A673 (cell line): ENCODE data around the gene METRNL.

Experiments used
- EZH2 ChIP-seq: fragments of 200-600 bp; sonication (generic); IDR thresholded peaks from 2 replicates; pipeline ENCODE4 v1.6.1; 2017; ENCODE audit warnings: borderline replicate concordance, low read depth, mild to moderate bottlenecking, mixed read lengths, antibody characterized with exemption, low read length; ENCODE audit not compliant: poor library complexity, severe bottlenecking
- TF ChIP-seq, protein P1 (sequence below): fragments of 300-800, 200-600 bp; sonication (generic); conservative IDR thresholded peaks from 2 replicates; pipeline ENCODE4 v1.5.1; 2017; ENCODE audit warnings: low read depth, mild to moderate bottlenecking, antibody characterized with exemption, low read length, moderate library complexity, mixed read lengths

GRCh38 chr17:83116783-83117555 is 37.6 kb downstream of the METRNL start:
- TF ChIP-seq, protein P1, sequence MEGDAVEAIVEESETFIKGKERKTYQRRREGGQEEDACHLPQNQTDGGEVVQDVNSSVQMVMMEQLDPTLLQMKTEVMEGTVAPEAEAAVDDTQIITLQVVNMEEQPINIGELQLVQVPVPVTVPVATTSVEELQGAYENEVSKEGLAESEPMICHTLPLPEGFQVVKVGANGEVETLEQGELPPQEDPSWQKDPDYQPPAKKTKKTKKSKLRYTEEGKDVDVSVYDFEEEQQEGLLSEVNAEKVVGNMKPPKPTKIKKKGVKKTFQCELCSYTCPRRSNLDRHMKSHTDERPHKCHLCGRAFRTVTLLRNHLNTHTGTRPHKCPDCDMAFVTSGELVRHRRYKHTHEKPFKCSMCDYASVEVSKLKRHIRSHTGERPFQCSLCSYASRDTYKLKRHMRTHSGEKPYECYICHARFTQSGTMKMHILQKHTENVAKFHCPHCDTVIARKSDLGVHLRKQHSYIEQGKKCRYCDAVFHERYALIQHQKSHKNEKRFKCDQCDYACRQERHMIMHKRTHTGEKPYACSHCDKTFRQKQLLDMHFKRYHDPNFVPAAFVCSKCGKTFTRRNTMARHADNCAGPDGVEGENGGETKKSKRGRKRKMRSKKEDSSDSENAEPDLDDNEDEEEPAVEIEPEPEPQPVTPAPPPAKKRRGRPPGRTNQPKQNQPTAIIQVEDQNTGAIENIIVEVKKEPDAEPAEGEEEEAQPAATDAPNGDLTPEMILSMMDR, result no peak
- no peak for TF ChIP-seq EZH2
